Islet precursor cell (in vitro differentiated cells): ENCODE data around the gene MED1.
A peak's percentile ranks its signal among the peaks of the same experiment; 100 is the strongest.
"Not testable (repeated sequence)": the region's sequence is repeated elsewhere in the genome, so short reads cannot be mapped to it uniquely, and the experiment has no call there.

Source experiments
- DNase-seq: peaks from one replicate; pipeline ENCODE4 v3.0.0-alpha.2; 2018

MED1 gene, protein sequence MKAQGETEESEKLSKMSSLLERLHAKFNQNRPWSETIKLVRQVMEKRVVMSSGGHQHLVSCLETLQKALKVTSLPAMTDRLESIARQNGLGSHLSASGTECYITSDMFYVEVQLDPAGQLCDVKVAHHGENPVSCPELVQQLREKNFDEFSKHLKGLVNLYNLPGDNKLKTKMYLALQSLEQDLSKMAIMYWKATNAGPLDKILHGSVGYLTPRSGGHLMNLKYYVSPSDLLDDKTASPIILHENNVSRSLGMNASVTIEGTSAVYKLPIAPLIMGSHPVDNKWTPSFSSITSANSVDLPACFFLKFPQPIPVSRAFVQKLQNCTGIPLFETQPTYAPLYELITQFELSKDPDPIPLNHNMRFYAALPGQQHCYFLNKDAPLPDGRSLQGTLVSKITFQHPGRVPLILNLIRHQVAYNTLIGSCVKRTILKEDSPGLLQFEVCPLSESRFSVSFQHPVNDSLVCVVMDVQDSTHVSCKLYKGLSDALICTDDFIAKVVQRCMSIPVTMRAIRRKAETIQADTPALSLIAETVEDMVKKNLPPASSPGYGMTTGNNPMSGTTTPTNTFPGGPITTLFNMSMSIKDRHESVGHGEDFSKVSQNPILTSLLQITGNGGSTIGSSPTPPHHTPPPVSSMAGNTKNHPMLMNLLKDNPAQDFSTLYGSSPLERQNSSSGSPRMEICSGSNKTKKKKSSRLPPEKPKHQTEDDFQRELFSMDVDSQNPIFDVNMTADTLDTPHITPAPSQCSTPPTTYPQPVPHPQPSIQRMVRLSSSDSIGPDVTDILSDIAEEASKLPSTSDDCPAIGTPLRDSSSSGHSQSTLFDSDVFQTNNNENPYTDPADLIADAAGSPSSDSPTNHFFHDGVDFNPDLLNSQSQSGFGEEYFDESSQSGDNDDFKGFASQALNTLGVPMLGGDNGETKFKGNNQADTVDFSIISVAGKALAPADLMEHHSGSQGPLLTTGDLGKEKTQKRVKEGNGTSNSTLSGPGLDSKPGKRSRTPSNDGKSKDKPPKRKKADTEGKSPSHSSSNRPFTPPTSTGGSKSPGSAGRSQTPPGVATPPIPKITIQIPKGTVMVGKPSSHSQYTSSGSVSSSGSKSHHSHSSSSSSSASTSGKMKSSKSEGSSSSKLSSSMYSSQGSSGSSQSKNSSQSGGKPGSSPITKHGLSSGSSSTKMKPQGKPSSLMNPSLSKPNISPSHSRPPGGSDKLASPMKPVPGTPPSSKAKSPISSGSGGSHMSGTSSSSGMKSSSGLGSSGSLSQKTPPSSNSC (N-terminal part only)

DNA sequence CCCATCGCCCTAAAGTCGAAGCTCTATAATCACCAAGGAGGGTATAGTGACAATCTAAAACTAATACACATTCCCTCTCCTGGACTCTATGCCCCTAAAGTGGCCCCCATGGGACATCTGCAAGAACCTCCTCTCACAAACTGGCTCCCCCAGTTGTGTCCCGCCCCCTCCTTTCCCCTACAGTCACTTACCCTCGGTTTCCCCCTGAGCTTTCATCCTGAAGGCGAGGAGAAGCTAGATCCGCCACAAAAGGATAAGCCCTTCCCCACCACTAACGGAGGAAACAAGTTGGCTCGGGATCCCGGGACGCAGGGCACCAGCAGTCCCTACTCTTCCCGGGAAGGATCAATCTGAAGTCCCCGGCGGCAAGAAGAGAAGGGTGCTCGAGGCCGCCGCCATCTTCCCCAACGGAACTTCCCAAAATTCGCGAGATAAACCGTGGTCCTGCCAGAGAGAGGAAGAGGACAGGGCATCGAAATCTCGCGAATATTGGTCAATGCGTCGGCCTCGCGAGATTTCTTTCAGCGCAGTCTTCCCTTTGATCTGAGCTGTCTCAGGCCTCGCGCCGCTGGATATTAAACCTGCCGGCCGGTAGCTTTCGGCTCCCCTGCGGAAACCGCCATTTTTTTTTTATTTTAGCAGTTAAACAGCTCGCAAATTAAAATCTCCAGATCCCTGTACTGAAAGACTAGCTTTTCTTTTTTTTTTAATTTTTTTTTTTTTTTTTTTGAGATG lies at the start of gene MED1:
Gene MED1 (minus strand): TSS at position 417 of the 735 bp plus-strand sequence. CDS start 201 bp downstream, at position 216.
- DNase-seq = peak; percentile 99

DNA sequence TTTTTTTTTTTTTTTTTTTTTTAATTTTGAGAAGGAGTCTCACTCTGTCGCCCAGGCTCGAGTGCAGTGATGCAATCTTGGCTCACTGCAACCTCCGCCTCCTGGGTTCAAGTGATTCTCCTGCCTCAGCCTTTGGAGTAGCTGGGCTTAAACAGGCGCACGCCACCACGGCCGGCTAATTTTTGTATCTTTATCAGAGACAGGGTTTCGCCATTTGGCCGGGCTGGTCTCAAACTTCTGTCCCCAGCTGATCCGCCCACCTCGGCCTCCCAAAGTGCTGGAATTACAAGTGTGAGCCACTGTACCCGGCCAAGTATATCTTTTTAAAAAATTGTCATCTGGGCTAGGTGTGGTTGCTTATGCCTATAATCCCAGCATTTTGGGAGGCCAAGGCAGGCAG lies 45.9 kb upstream of the MED1 start:
- not testable (repeated sequence) for DNase-seq

DNA sequence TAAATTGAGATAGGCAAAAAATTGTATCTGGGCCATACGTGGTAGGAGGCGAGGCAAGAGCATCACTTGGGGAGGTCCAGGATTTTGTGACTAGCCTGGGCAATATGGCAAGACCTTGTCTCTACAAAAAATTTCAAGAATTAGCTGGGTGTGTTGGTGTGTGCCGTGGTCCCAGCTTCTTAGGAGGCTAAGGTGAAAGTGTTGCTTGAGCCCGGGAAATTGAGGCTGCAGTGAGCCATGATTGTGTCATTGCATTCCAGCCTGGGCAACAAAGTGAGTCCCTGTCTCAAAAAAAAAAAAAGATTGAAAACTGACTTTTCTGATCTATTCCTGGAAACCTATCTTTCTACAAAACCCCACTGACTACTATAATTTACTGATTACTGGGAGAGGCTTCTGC lies 36.9 kb upstream of the MED1 start:
- DNase-seq = peak; percentile 75

DNA sequence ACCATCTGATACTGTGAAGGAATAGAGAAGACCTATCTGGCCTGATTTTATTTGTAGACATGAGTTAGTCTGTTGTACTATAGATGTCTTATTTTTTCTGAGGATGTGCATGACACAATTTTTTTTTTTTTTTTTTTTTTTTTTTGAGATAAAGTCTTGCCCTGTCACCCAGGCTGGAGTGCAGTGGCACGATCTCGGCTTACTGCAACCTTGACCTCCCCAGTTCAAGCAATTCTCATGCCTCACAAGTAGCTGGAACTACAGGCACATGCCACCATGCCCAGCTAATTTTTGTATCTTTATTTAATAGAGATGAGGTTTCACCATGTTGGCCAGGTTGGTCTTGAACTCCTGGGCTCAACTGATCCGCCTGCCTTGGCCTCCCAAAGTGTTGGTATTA lies 36.4 kb upstream of the MED1 start:
- not testable (repeated sequence) for DNase-seq

DNA sequence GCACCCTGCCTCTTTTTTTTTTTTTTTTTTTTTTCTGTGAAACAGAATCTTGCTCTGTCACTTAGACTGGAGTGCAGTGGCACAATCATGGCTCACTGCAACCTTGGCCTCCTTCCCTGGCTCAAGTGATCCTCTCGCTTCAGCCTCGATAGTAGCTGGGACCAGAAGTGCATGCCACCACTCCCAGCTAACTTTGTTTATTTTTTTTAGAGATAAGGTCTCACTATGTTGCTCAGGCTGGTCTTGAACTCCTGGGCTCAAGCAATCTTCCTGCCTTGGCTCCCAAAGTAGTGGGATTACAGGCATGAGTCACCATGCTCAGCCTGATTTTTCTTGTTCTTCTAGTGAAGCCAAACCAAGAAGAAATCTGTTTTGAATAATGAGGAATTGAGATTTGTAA lies 35.2 kb upstream of the MED1 start:
- peak; percentile 68 for DNase-seq

DNA sequence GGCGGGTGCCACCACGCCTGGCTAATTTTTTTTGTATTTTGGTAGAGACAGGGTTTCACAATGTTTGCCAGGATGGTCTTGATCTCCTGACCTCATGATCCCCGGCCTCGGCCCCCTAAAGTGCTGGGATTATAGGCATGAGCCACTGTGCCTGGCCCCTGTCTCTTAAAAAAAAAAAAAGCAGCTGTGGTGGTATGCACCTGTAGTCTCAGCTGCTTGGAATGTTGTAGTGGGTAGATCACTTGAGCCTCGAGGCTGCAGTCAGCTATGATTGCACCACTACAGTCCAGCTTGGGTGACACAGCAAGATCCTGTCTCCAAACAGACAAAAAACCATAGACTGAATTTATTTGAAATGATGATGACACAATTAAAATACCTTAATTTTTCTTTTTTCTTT lies 34.5 kb upstream of the MED1 start:
- DNase-seq = peak; percentile 96

DNA sequence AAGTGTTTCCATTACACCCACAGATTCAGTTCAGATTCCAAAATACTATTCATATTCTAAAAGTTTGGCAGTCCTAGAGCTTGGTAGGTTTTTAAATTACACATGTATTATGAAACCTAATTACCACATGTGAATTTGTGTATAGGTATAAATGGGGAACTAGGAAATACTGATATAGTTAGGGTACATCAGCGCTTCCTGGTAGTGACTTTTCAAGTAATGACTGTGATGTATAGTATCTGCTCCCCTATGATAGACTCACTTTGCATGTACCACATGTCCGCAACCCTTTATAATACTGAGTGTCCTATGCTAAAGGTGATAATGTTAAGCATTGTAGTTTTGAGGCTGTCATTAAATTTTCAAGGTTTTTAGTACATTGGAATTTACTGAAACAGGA lies 33.1 kb upstream of the MED1 start:
- DNase-seq = no peak

DNA sequence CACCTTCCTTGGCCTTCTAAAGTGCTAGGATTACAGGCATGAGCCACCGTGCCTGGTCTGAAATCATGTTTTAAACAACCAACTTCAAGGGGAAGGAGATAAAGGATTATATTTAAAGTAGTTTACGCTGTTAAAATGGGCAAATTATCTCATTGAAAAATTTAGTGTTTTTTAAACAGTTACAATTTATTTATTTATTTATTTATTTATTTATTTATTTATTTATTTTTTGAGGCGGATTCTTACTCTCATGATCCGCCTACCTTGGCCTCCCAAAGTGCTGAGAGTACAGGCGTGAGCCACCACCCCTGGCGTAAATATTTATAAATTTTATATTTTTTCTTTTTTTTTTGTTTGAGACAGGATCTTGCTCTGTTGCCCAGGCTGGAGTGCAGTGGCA lies 32.4 kb upstream of the MED1 start:
- DNase-seq = no peak

DNA sequence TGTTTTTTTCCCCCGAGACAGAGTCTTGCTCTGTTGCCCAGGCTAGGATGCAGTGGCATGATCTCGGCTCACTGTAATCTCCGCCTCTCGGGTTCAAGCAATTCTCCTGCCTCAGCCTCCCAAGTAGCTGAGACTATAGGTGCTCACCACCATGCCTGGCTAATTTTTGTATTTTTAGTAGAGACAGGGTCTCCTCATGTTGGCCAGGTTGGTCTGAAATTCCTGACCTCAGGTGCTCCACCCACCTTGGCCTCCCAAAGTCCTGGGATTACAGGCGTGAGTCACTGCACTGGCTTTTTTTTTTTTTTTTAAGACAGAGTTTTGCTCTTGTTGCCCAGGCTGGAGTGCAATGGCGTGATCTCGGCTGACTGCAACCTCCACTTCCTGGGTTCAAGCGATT lies 28.6 kb upstream of the MED1 start:
- DNase-seq = peak; percentile 77

DNA sequence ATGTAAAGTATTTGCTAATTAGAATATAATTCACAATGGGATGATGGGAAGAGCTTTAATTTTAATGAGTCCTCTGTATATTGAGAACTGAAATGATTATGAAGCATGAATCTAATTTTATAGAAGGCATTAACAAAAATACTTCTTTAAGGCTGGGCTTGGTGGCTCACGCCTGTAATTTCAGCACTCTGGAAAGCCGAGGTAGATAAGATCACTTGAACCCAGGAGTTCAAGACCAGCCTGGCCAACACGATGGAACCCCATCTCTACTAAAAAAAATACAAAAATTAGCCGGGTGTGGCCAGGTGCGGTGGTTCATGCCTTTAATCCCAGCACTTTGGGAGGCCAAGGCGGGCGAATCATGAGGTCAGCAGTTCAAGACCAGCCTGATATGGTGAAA lies 22.2 kb upstream of the MED1 start:
- DNase-seq = no peak

DNA sequence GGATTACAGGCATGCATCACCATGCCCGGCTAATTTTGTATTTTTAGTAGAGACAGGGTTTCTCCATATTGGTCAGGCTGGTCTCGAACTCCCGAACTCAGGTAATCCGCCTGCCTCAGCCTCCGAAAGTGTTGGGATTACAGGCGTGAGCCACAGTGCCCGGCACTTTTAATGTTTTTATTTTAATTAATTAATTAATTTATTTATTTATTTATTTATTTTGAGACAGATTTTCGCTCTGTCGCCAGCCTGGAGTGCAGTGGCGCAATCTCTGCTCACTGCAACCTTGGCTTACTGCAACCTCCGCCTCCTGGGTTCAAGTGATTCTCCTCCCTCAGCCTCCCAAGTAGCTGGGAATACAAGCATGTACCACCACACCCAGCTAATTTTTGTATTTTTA lies 17.5 kb upstream of the MED1 start:
- not testable (repeated sequence) for DNase-seq

DNA sequence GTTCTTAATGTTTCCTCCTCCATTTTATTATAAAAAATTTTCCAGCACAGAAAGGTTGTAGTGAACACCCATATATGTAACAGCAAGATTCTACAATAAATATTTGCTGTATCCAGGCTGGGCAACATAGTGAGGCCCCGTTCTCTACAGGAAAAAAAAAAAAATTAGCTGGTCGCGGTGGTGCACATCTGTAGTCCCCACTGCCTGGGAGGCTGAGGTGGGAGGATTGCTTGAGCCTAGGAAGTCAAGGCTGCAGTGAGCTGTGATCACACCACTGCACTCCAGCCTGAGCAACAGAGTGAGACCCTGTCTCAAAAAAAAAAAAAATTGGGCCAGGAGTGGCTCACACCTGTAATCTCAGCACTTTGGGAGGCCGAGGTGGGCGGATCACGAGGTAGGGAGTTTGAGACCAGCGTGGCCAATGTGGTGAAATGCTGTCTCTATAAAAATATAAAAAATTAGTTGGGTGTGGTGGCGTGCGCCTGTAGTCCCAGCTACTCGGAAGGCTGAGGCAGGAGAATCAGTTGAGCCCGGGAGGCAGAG lies 13.6 kb upstream of the MED1 start:
- DNase-seq = not testable (repeated sequence)

DNA sequence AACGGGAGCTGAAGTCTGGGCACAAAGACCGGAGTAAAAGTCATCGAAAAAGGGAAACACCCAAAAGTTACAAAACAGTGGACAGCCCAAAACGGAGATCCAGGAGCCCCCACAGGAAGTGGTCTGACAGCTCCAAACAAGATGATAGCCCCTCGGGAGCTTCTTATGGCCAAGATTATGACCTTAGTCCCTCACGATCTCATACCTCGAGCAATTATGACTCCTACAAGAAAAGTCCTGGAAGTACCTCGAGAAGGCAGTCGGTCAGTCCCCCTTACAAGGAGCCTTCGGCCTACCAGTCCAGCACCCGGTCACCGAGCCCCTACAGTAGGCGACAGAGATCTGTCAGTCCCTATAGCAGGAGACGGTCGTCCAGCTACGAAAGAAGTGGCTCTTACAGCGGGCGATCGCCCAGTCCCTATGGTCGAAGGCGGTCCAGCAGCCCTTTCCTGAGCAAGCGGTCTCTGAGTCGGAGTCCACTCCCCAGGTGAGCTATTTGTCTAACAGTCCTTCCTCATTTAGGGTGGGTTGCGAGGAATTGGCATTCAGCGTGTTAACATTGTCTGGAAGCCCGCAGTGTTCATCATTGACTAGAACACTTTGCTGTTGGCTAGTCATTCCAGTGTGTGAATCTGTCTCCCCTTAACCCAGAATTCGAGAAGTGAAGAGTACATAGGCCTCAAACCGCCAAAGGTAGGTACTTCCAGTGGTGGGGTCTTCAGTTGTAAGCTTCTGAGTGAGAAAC lies 11.7 kb upstream of the MED1 start:
- DNase-seq = peak; percentile 66

DNA sequence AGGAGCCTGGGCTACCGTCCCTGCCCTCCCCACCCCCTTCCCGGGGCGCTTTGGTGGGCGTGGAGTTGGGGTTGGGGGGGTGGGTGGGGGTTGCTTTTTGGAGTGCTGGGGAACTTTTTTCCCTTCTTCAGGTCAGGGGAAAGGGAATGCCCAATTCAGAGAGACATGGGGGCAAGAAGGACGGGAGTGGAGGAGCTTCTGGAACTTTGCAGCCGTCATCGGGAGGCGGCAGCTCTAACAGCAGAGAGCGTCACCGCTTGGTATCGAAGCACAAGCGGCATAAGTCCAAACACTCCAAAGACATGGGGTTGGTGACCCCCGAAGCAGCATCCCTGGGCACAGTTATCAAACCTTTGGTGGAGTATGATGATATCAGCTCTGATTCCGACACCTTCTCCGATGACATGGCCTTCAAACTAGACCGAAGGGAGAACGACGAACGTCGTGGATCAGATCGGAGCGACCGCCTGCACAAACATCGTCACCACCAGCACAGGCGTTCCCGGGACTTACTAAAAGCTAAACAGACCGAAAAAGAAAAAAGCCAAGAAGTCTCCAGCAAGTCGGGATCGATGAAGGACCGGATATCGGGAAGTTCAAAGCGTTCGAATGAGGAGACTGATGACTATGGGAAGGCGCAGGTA lies 11.0 kb upstream of the MED1 start:
- DNase-seq = peak; percentile 64

DNA sequence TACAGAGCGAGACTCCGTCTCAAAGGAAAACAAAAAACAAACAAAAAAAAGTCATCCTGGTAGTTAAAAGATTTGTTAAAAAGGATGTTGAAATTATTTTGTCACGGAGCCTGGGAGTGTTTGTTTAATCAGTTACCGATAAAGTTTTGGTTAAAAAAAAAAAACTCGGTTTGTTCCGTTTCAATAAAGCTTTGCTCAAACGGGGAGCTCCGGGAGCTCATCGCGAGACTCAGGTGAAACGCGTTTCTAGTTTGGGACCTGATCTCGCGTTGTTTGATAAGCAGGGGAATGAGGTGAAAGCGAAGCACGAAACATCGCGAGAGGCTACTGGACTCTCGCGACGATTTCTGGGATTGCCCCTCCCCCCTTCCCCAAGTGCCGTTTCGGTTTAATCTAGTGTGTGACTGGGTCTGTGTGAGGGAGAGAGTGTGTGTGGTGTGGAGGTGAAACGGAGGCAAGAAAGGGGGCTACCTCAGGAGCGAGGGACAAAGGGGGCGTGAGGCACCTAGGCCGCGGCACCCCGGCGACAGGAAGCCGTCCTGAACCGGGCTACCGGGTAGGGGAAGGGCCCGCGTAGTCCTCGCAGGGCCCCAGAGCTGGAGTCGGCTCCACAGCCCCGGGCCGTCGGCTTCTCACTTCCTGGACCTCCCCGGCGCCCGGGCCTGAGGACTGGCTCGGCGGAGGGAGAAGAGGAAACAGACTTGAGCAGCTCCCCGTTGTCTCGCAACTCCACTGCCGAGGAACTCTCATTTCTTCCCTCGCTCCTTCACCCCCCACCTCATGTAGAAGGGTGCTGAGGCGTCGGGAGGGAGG lies 10.3 kb upstream of the MED1 start, which contains the start of gene CDK12:
Gene CDK12 (plus strand): TSS at position 374 of the 813 bp plus-strand sequence. CDS start 586 bp downstream, outside the sequence.
- DNase-seq = peak; percentile 99

DNA sequence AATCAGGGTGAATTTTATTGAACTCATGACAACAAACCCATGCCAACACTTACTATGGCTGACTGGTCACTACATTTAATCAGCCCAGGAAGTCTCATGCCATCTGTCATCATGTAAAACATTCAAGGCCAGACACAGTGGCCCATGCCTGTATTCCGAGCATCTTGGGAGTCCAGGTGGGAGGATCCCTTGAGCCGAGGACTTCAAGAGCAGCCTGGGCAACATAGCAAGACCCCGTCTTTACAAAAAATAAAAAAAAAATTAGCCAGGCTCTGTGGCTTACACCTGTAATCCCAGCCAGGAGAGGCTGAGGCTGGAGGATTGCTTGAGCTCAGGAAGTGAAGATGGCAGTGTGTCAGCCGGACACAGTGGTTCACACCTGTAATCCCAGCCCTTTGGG lies 4.9 kb upstream of the MED1 start:
- DNase-seq = no peak

DNA sequence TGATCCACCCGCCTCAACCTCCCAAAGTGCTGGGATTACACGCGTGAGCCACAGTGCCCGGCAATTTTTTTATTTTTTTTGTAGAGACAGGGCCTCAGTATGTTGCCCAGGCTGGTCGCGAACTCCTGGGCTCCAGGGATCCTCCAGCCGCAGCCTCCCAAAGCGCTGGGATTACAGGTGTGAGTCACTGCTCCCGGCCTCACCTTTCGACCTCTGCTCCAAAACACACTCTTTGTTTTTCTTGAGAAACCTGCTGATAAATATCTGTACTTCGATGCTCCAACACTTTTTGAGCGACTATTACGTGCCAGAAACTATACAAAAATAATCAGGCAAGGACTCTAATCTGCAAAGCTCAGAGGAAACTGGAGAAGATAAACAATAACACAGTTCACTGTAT lies 1.0 kb downstream of the MED1 start:
- peak; percentile 67 for DNase-seq

DNA sequence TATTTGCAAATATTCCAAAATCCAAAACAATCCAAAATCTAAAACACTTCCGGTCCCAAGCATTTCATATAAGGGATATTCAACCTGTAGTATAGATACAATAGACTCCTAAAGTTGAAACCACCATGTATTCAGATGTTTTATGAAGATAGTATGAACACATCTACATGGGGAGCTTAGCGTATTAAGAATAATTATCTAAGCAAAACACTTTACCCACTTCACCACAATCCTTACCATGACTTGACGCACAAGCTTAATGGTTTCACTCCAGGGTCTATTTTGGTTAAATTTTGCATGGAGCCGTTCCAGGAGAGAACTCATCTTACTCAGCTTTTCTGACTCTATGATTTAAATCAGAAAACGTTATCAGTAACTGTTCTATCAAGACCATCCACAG lies 3.5 kb downstream of the MED1 start:
- DNase-seq = no peak

DNA sequence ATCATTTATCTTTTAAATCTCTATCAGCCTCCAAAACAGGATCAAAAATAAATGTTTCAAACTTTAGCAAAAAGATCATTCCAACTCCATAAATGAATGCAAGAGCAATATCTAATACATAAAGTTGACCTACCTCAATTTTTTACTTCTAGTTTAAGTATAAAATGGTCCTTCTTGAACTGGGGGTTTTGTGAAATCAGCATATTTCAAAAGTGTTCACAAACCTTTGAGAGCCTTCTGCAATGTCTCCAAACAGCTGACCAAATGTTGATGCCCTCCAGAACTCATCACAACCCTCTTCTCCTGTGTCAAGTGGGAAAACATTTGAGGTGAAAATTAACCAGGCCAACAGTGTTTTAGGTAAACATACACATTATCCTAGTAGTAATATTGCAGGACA lies 7.7 kb downstream of the MED1 start:
- no peak for DNase-seq

DNA sequence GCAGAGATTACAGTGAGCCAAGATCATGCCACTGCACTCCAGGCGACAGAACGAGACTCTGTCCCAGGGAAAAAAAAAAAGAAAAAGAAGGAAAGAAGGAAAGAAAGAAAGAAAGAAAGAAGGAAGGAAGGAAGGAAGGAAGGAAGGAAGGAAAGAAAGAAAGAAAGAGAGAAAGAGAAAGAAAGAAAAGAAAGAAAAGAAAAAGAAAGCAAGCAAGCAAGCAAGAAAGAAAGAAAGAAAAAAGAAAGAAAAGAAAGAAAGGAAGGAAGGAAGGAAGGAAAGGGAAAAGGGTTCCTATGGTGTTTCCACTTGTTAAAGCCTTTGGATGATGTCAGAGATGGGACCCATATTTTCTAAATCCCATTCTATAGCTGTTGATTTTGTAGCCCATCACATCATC lies 11.2 kb downstream of the MED1 start:
- not testable (repeated sequence) for DNase-seq
